SK-N-SH (cell line): ENCODE measurements around the gene GGA3. TPM values are rescaled to one million over a fixed set of nuclear protein-coding genes. Genes with fewer than 3 reads are reported as not detected.

Experiments
- polyA plus RNA-seq, 3 experiments: library from polyadenylated mRNA; depleted of rRNA; stranded (reverse); fragments of >200 nt; gene quantifications; 2 replicates each; pipeline ENCODE4 v1.2.3, GENCODE V29; 2012

The GGA3 gene
- polyA plus RNA-seq, 1 of the 3 experiments (the other 2 are of a cell fraction) = 42.5 TPM

Other genes starting within 250 kb of the GGA3 start
- 87.3 and 89.2 TPM in 2 replicates for gene MRPL58, start 248.9 kb downstream of the GGA3 start, polyA plus RNA-seq (2012; rRNA removed)
- 354 and 454 TPM in 2 replicates for gene ATP5PD, start 214.6 kb downstream of the GGA3 start, polyA plus RNA-seq (2012; rRNA removed)
- 27.5 and 34.2 TPM in 2 replicates for gene KCTD2, start 214.4 kb downstream of the GGA3 start, polyA plus RNA-seq (2012; rRNA removed)
- 0.03 and 0.06 TPM in 2 replicates for gene SLC16A5, start 173.7 kb downstream of the GGA3 start, polyA plus RNA-seq (2012; rRNA removed)
- gene ARMC7, start 151.6 kb downstream of the GGA3 start, polyA plus RNA-seq (2012; rRNA removed) = 7.3 and 10.8 TPM in 2 replicates
- gene NT5C, start 129.9 kb downstream of the GGA3 start, polyA plus RNA-seq (2012; rRNA removed) = 111 and 114 TPM in 2 replicates
- 259 and 490 TPM in 2 replicates for gene JPT1, start 107.1 kb downstream of the GGA3 start, polyA plus RNA-seq (2012; rRNA removed)
- gene SUMO2, start 78.6 kb downstream of the GGA3 start, polyA plus RNA-seq (2012; rRNA removed) = 85.5 and 114 TPM in 2 replicates
- gene NUP85, start 55.9 kb downstream of the GGA3 start, polyA plus RNA-seq (2012; rRNA removed) = 80.5 and 99.8 TPM in 2 replicates
- 82.8 and 90.4 TPM in 2 replicates for gene MRPS7, start 273 bp upstream of the GGA3 start, polyA plus RNA-seq (2012; rRNA removed)
- gene MIF4GD, start 9.6 kb upstream of the GGA3 start, polyA plus RNA-seq (2012; rRNA removed) = 65.4 and 70.0 TPM in 2 replicates
- gene SLC25A19, start 27.8 kb upstream of the GGA3 start, polyA plus RNA-seq (2012; rRNA removed) = 11.7 and 13.2 TPM in 2 replicates
- 81.6 and 89.6 TPM in 2 replicates for gene GRB2, start 144.1 kb upstream of the GGA3 start, polyA plus RNA-seq (2012; rRNA removed)
- gene TMEM94, start 195.0 kb upstream of the GGA3 start, polyA plus RNA-seq (2012; rRNA removed) = 68.0 and 89.9 TPM in 2 replicates